GM12878 (cell line): ENCODE data around the gene HES7.

ENCODE experiments used
- NFXL1 ChIP-seq: fragments of 450-650 bp; IDR thresholded peaks from 2 replicates; pipeline ENCODE4 v1.6.1; 2017; ENCODE audit warnings: antibody characterized with exemption, mild to moderate bottlenecking, borderline replicate concordance
- NR2C2 ChIP-seq: IDR thresholded peaks from 2 replicates; pipeline ENCODE4 v1.6.1; 2011; ENCODE audit warnings: borderline replicate concordance, low read depth; ENCODE audit not compliant: control insufficient read depth, insufficient read length
- POLR2A ChIP-seq: IDR thresholded peaks from 2 replicates; pipeline ENCODE4 v1.6.1; 2011; ENCODE audit warnings: low read depth, mild to moderate bottlenecking, low read length
- POLR2AphosphoS5 ChIP-seq: IDR thresholded peaks from 2 replicates; pipeline ENCODE4 v1.6.1; 2011; ENCODE audit warnings: mild to moderate bottlenecking, low read length, inconsistent platforms
- RAD21 ChIP-seq: IDR thresholded peaks from 2 replicates; pipeline ENCODE4 v1.6.1; 2011; ENCODE audit warnings: mild to moderate bottlenecking, low read depth, low read length, moderate library complexity; ENCODE audit not compliant: insufficient read depth
- RFX5 ChIP-seq: IDR thresholded peaks from 2 replicates; pipeline ENCODE4 v1.6.1; 2011; ENCODE audit warnings: low read depth, low read length, improper control_type of control experiment
- TF ChIP-seq, protein P1 (sequence below): IDR thresholded peaks from 2 replicates; pipeline ENCODE4 v1.6.1; 2012; ENCODE audit warnings: mild to moderate bottlenecking, low read depth, low read length
- TF ChIP-seq, protein P2 (sequence below), 3 experiments: IDR thresholded peaks in 2 of 3; conservative IDR thresholded peaks in 1 of 3; 2 replicates each; pipeline ENCODE4 v1.5.1; 2011; ENCODE audit warnings: low read depth in 3 of 3, low read length in 3 of 3, mild to moderate bottlenecking in 3 of 3, control low read depth in 2 of 3, moderate library complexity in 2 of 3, inconsistent platforms in 1 of 3, mixed read lengths in 1 of 3; ENCODE audit not compliant: control insufficient read depth in 2 of 3, insufficient read depth in 1 of 3; ENCODE audit errors: extremely low read depth in 1 of 3
- TF ChIP-seq, protein P3 (sequence below): IDR thresholded peaks from 2 replicates; pipeline ENCODE4 v1.6.1; 2012; ENCODE audit warnings: low read depth, low read length, improper control_type of control experiment

DNA sequence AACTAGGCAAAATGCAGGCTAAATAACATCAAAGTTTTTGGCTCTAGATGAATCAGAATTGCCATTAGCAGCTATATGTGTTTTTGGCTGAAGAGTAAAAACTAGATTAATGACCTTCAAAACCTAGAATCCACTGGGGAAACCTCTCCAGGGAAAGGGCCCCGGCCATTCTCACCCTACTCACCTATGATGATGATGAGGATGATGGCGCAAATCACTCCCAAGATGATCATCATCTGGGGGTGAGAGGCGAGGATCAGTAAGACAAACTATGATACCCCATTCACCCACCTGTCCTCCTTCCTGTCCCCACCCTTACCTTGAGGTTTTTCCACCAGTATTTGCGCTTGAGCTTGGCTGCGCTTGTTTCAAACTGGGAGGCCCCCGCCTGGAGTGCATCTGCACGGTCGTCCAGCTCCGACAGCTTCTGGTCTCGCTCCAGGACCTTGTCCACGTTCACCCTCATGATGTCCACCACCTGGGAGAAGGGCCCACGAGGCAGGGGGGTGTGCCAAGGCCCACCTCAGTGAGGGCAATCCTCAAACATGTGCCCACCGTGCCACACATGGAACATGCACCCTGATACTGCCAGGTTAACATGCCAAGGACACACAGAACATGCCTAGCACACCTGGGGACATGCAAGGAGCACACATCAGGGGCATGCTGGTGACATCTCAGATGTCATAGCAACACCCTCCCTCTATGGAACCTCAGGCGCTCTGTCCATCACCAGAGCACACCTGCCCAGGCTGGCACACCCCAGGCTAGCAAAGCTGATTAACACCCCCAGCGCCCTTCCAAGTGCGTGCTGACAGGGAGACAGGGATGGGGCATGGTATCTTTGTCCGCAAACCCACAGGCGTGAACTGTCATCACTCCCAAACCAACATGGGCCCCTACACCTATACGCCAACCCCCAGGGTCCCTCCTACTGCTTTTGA lies 37.7 kb upstream of the HES7 start:
- TF ChIP-seq POLR2AphosphoS5 (peak; percentile 25; the same call in 1 of the 2 replicates), RFX5 (no peak), NFXL1 (no peak), POLR2A (peak; percentile 66), RAD21 (no peak), NR2C2 (no peak)
- TF ChIP-seq, protein P1, sequence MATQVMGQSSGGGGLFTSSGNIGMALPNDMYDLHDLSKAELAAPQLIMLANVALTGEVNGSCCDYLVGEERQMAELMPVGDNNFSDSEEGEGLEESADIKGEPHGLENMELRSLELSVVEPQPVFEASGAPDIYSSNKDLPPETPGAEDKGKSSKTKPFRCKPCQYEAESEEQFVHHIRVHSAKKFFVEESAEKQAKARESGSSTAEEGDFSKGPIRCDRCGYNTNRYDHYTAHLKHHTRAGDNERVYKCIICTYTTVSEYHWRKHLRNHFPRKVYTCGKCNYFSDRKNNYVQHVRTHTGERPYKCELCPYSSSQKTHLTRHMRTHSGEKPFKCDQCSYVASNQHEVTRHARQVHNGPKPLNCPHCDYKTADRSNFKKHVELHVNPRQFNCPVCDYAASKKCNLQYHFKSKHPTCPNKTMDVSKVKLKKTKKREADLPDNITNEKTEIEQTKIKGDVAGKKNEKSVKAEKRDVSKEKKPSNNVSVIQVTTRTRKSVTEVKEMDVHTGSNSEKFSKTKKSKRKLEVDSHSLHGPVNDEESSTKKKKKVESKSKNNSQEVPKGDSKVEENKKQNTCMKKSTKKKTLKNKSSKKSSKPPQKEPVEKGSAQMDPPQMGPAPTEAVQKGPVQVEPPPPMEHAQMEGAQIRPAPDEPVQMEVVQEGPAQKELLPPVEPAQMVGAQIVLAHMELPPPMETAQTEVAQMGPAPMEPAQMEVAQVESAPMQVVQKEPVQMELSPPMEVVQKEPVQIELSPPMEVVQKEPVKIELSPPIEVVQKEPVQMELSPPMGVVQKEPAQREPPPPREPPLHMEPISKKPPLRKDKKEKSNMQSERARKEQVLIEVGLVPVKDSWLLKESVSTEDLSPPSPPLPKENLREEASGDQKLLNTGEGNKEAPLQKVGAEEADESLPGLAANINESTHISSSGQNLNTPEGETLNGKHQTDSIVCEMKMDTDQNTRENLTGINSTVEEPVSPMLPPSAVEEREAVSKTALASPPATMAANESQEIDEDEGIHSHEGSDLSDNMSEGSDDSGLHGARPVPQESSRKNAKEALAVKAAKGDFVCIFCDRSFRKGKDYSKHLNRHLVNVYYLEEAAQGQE: no peak
- TF ChIP-seq, protein P2, sequence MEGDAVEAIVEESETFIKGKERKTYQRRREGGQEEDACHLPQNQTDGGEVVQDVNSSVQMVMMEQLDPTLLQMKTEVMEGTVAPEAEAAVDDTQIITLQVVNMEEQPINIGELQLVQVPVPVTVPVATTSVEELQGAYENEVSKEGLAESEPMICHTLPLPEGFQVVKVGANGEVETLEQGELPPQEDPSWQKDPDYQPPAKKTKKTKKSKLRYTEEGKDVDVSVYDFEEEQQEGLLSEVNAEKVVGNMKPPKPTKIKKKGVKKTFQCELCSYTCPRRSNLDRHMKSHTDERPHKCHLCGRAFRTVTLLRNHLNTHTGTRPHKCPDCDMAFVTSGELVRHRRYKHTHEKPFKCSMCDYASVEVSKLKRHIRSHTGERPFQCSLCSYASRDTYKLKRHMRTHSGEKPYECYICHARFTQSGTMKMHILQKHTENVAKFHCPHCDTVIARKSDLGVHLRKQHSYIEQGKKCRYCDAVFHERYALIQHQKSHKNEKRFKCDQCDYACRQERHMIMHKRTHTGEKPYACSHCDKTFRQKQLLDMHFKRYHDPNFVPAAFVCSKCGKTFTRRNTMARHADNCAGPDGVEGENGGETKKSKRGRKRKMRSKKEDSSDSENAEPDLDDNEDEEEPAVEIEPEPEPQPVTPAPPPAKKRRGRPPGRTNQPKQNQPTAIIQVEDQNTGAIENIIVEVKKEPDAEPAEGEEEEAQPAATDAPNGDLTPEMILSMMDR (IDR thresholded peaks at IDR 0.05 in 2 of 3, conservative IDR thresholded peaks at IDR 0.05 in 1 of 3; ENCODE audit: control insufficient read depth in 2 of 3, extremely low read depth in 1 of 3, insufficient read depth in 1 of 3, low read depth in 3 of 3, low read length in 3 of 3): no peak
- TF ChIP-seq, protein P3, sequence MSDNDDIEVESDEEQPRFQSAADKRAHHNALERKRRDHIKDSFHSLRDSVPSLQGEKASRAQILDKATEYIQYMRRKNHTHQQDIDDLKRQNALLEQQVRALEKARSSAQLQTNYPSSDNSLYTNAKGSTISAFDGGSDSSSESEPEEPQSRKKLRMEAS: no peak
